Activated CD4-positive, alpha-beta T cell treated with anti-CD3 and anti-CD28 coated beads, Interleukin-2, amount 10 ng/mL, durations not matched to agents 7 days and 5 days (primary cell): ENCODE data around the gene CEP76. TPM values are rescaled to one million over a fixed set of nuclear protein-coding genes. Genes with fewer than 3 reads are reported as not detected.
A peak's percentile ranks its signal among the peaks of the same experiment; 100 is the strongest.

ENCODE experiments used
- CTCF ChIA-PET: fragments of 350-600 bp; sonication (Branson Sonifier 250); formaldehyde crosslinking; loops from one replicate; lab custom pipeline; 2021; ENCODE audit warnings: antibody characterized with exemption; lab: Charles Lee
- POLR2A ChIA-PET: fragments of 350-600 bp; sonication (Branson Sonifier 250); formaldehyde crosslinking; loops from one replicate; lab custom pipeline; 2021; ENCODE audit warnings: antibody characterized with exemption; lab: Charles Lee
- DNase-seq: peaks from one replicate; pipeline ENCODE4 v3.0.0-alpha.2; 2020
- H3K27ac Mint-ChIP-seq: one replicate; pipeline ENCODE4 v1.8.0; 2021; ENCODE audit warnings: mild to moderate bottlenecking, moderate library complexity, mixed read lengths
- H3K27me3 Mint-ChIP-seq: one replicate; pipeline ENCODE4 v1.8.0; 2021; ENCODE audit warnings: mixed read lengths
- H3K36me3 Mint-ChIP-seq: one replicate; pipeline ENCODE4 v1.8.0; 2021; ENCODE audit warnings: low read depth, mixed read lengths
- H3K4me1 Mint-ChIP-seq: one replicate; pipeline ENCODE4 v1.8.0; 2021; ENCODE audit warnings: mixed read lengths
- H3K4me3 Mint-ChIP-seq: one replicate; pipeline ENCODE4 v1.8.0; 2021; ENCODE audit warnings: mild to moderate bottlenecking, moderate library complexity, mixed read lengths
- H3K9me3 Mint-ChIP-seq: one replicate; pipeline ENCODE4 v1.8.0; 2021; ENCODE audit warnings: mixed read lengths
- total RNA-seq, 2 experiments: library from RNA; stranded (reverse); gene quantifications; one replicate each; pipeline ENCODE4 v1.2.3, GENCODE V29; 2021

CEP76 gene
- total RNA-seq: 10 to 100 TPM; 16.2 to 19.2 TPM

- Mint-ChIP-seq H3K4me1 (peaks cover 46% of the 10 kb centered on the region), H3K27ac (peak within 1 kb of the TSS; percentile 100), H3K36me3 (peaks cover 45% of the 10 kb centered on the region), H3K4me3 (peak within 1 kb of the TSS; percentile 93), H3K27me3 (no peaks in the 10 kb centered on the region), H3K9me3 (no peaks in the 10 kb centered on the region)
- ChIA-PET POLR2A (interaction anchor here (0.8 kb wide), 1 partner anchor 27 kb away, joined by 4 read pairs; no protein-coding TSS in a partner anchor), CTCF (interaction anchor here (0.7 to 2.8 kb wide), 6 partner anchors 10 to 312 kb away, joined by 3 to 13 read pairs (median 4); no protein-coding TSS in a partner anchor)
- DNase-seq: peak; percentile 83
Observed at GRCh38 chr18:12702221-12703095, at the start of gene CEP76, which contains the start of gene PSMG2. Gene CEP76 (minus strand): TSS chr18:12702723. CDS start chr18:12702548, 175 bp downstream. Gene PSMG2 (plus strand): TSS chr18:12703042. CDS start chr18:12703108, 66 bp downstream.

- no peak for DNase-seq
- CTCF ChIA-PET: no interaction called here
- H3K36me3 Mint-ChIP-seq: peaks cover 5% of the 10 kb centered on the region
- H3K27ac Mint-ChIP-seq: no peak overlapping the region
- H3K4me1 Mint-ChIP-seq: peaks cover 26% of the 10 kb centered on the region
- no peak overlapping the region for H3K4me3 Mint-ChIP-seq
- H3K27me3 Mint-ChIP-seq: no peaks in the 10 kb centered on the region
- H3K9me3 Mint-ChIP-seq: peaks cover 2% of the 10 kb centered on the region
- POLR2A ChIA-PET: no interaction called here
Observed at GRCh38 chr18:12751891-12752290, 49.4 kb upstream of the CEP76 start.

GRCh38 chr18:12751503-12751884 is 49.0 kb upstream of the CEP76 start:
- Mint-ChIP-seq H3K27ac (peak overlapping the region; percentile 36), H3K9me3 (no peaks in the 10 kb centered on the region), H3K4me1 (peaks cover 26% of the 10 kb centered on the region), H3K27me3 (no peaks in the 10 kb centered on the region), H3K4me3 (no peak overlapping the region), H3K36me3 (peaks cover under 1% of the 10 kb centered on the region)
- no peak for DNase-seq
- POLR2A ChIA-PET: no interaction called here
- CTCF ChIA-PET: no interaction called here

GRCh38 chr18:12750715-12751502 is 48.4 kb upstream of the CEP76 start:
- no peak for DNase-seq
- H3K27ac Mint-ChIP-seq: peak overlapping the region; percentile 84
- ChIA-PET CTCF (interaction anchor here (0.6 to 1.7 kb wide), 5 partner anchors 8 to 140 kb away, joined by 3 to 6 read pairs (median 5); no protein-coding TSS in a partner anchor), POLR2A (interaction anchor here (0.5 kb wide), 1 partner anchor 25 kb away, joined by 3 read pairs; no protein-coding TSS in a partner anchor)
- H3K27me3 Mint-ChIP-seq: no peaks in the 10 kb centered on the region
- H3K36me3 Mint-ChIP-seq: no peaks in the 10 kb centered on the region
- H3K4me3 Mint-ChIP-seq: no peak overlapping the region
- H3K4me1 Mint-ChIP-seq: peaks cover 26% of the 10 kb centered on the region
- no peaks in the 10 kb centered on the region for H3K9me3 Mint-ChIP-seq

- CTCF ChIA-PET: interaction anchor here (0.6 to 2.4 kb wide), 9 partner anchors 8 to 184 kb away, joined by 3 to 8 read pairs (median 4); no protein-coding TSS in a partner anchor
Observed at GRCh38 chr18:12750076-12750714, 47.7 kb upstream of the CEP76 start.

GRCh38 chr18:12749121-12749520 is 46.6 kb upstream of the CEP76 start:
- H3K36me3 Mint-ChIP-seq: no peaks in the 10 kb centered on the region
- H3K4me1 Mint-ChIP-seq: peaks cover 28% of the 10 kb centered on the region
- DNase-seq: no peak
- H3K27me3 Mint-ChIP-seq: no peaks in the 10 kb centered on the region
- H3K4me3 Mint-ChIP-seq: no peak overlapping the region
- no peaks in the 10 kb centered on the region for H3K9me3 Mint-ChIP-seq
- peak overlapping the region; percentile 44 for H3K27ac Mint-ChIP-seq
- ChIA-PET CTCF (interaction anchor here (0.5 to 2.4 kb wide), 6 partner anchors 18 to 185 kb away, joined by 3 to 8 read pairs (median 4); no protein-coding TSS in a partner anchor), POLR2A (no interaction called here)

More at GRCh38 chr18:12750076-12750714, 47.7 kb upstream of the CEP76 start:
- DNase-seq: peak; percentile 61
- H3K9me3 Mint-ChIP-seq: no peaks in the 10 kb centered on the region
- peaks cover 26% of the 10 kb centered on the region for H3K4me1 Mint-ChIP-seq
- H3K27ac Mint-ChIP-seq: peak overlapping the region; percentile 84
- POLR2A ChIA-PET: no interaction called here
- H3K27me3 Mint-ChIP-seq: no peaks in the 10 kb centered on the region
- H3K36me3 Mint-ChIP-seq: no peaks in the 10 kb centered on the region
- H3K4me3 Mint-ChIP-seq: peak overlapping the region; percentile 8

GRCh38 chr18:12748671-12749070 is 46.1 kb upstream of the CEP76 start:
- Mint-ChIP-seq H3K4me3 (no peak overlapping the region), H3K27ac (peak overlapping the region; percentile 31)
- POLR2A ChIA-PET: interaction anchor here (0.5 kb wide), 1 partner anchor 130 kb away, joined by 3 read pairs; no protein-coding TSS in a partner anchor

GRCh38 chr18:12747530-12748315 is 45.2 kb upstream of the CEP76 start:
- ChIA-PET POLR2A (no interaction called here), CTCF (interaction anchor here (0.9 to 2.4 kb wide), 3 partner anchors 13 to 186 kb away, joined by 3 to 8 read pairs (median 3); no protein-coding TSS in a partner anchor)
- no peak for DNase-seq
- Mint-ChIP-seq H3K27ac (no peak overlapping the region), H3K27me3 (no peaks in the 10 kb centered on the region), H3K4me1 (peaks cover 28% of the 10 kb centered on the region), H3K4me3 (no peak overlapping the region), H3K36me3 (no peaks in the 10 kb centered on the region), H3K9me3 (no peaks in the 10 kb centered on the region)

More at GRCh38 chr18:12748671-12749070, 46.1 kb upstream of the CEP76 start:
- Mint-ChIP-seq H3K4me1 (peaks cover 28% of the 10 kb centered on the region), H3K9me3 (no peaks in the 10 kb centered on the region), H3K27me3 (no peaks in the 10 kb centered on the region), H3K36me3 (no peaks in the 10 kb centered on the region)
- CTCF ChIA-PET: interaction anchor here (0.7 to 2.4 kb wide), 5 partner anchors 14 to 186 kb away, joined by 3 to 8 read pairs (median 3); no protein-coding TSS in a partner anchor
- no peak for DNase-seq

GRCh38 chr18:12745095-12745795 is 42.7 kb upstream of the CEP76 start:
- no peaks in the 10 kb centered on the region for H3K27me3 Mint-ChIP-seq
- peaks cover 21% of the 10 kb centered on the region for H3K4me1 Mint-ChIP-seq
- POLR2A ChIA-PET: no interaction called here
- H3K27ac Mint-ChIP-seq: no peak overlapping the region
- no peaks in the 10 kb centered on the region for H3K36me3 Mint-ChIP-seq
- H3K4me3 Mint-ChIP-seq: no peak overlapping the region
- CTCF ChIA-PET: interaction anchor here (0.6 to 3.0 kb wide), 7 partner anchors 22 to 439 kb away, joined by 3 to 24 read pairs (median 3); no protein-coding TSS in a partner anchor
- H3K9me3 Mint-ChIP-seq: no peaks in the 10 kb centered on the region
- DNase-seq: no peak

GRCh38 chr18:12744103-12744502 is 41.6 kb upstream of the CEP76 start:
- Mint-ChIP-seq H3K9me3 (no peaks in the 10 kb centered on the region), H3K27ac (no peak overlapping the region), H3K36me3 (no peaks in the 10 kb centered on the region), H3K4me3 (no peak overlapping the region), H3K27me3 (no peaks in the 10 kb centered on the region), H3K4me1 (peaks cover 10% of the 10 kb centered on the region)
- no peak for DNase-seq
- ChIA-PET POLR2A (no interaction called here), CTCF (interaction anchor here (0.7 to 3.0 kb wide), 14 partner anchors 9 to 190 kb away, joined by 3 to 24 read pairs (median 3); no protein-coding TSS in a partner anchor)

- Mint-ChIP-seq H3K9me3 (no peaks in the 10 kb centered on the region), H3K36me3 (no peaks in the 10 kb centered on the region), H3K4me1 (peaks cover 3% of the 10 kb centered on the region), H3K4me3 (no peak overlapping the region), H3K27ac (no peak overlapping the region), H3K27me3 (no peaks in the 10 kb centered on the region)
- ChIA-PET CTCF (interaction anchor here (0.7 to 0.8 kb wide), 2 partner anchors 155 to 210 kb away, joined by 4 read pairs; no protein-coding TSS in a partner anchor), POLR2A (no interaction called here)
- DNase-seq: no peak
Observed at GRCh38 chr18:12742453-12742852, 39.9 kb upstream of the CEP76 start.
